ENCODE measurements around the gene SNTB2.
"Not testable (repeated sequence)": the region's sequence is repeated elsewhere in the genome, so short reads cannot be mapped to it uniquely, and the experiment has no call there.

Gene SNTB2

DNA sequence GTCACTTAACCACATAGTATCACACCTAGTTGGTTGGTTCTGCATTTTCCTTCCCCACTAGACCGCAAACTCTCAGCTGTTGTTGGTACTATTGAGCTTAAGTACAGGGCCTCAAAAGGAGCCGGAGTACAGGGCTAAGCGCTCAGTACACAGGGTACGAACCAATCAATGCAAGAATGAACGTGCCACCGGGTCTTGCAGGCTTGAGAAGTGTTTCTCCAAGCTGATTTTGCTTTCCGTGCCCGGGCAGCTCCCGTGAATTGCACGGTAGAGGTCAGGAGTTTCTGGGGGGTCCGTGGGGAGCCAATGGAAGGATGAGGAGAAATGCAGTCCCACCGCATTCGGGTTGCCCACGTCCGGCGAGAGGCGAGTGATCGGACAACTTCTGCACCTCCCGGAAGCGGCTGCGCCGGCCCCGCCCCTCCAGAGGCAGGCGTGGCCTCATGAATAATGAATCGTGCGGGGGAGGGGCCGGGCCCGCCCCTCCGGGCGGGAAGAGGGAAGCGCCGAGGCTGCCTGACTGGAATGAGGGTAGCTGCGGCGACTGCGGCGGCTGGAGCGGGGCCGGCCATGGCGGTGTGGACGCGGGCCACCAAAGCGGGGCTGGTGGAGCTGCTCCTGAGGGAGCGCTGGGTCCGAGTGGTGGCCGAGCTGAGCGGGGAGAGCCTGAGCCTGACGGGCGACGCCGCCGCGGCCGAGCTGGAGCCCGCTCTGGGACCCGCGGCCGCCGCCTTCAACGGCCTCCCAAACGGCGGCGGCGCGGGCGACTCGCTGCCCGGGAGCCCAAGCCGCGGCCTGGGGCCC is at the start of gene SNTB2:
SNTB2 (plus strand) TSS at position 523 of the 804 bp plus-strand sequence; CDS start at position 526, 3 bp downstream.
- DNase-seq: peak; percentile 96

- DNase-seq: no peak
Measured at GRCh38 chr16:69138608-69139007, 48.4 kb upstream of the SNTB2 start.

- not testable (repeated sequence) for DNase-seq
Measured at GRCh38 chr16:69139464-69139863, 47.5 kb upstream of the SNTB2 start.

GRCh38 chr16:69141014-69141413 is 46.0 kb upstream of the SNTB2 start:
- DNase-seq: no peak

GRCh38 chr16:69141936-69142335 is 45.0 kb upstream of the SNTB2 start:
- DNase-seq: no peak

GRCh38 chr16:69143116-69143515 is 43.8 kb upstream of the SNTB2 start:
- no peak for DNase-seq

- no peak for DNase-seq
Measured at GRCh38 chr16:69145658-69146057, 41.3 kb upstream of the SNTB2 start.

DNA sequence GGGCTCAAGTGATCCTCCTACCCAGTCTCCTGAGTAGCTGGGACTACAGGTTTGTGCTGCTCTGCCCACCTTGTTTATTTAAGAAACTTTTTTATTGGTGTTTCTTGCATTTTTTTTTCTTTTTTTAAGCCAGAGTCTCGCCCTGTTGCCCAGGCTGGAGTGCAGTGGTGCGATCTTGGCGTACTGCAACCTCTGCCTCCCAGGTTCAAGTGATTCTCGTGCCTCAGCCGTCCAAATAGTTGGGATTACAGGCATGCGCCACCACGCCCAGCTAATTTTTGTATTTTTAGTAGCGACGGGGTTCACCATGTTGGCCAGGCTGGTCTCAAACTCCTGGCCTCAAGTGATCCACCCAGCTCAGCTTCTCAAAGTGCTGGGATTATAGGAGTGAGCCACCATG is 37.3 kb upstream of the SNTB2 start:
- not testable (repeated sequence) for DNase-seq

DNA sequence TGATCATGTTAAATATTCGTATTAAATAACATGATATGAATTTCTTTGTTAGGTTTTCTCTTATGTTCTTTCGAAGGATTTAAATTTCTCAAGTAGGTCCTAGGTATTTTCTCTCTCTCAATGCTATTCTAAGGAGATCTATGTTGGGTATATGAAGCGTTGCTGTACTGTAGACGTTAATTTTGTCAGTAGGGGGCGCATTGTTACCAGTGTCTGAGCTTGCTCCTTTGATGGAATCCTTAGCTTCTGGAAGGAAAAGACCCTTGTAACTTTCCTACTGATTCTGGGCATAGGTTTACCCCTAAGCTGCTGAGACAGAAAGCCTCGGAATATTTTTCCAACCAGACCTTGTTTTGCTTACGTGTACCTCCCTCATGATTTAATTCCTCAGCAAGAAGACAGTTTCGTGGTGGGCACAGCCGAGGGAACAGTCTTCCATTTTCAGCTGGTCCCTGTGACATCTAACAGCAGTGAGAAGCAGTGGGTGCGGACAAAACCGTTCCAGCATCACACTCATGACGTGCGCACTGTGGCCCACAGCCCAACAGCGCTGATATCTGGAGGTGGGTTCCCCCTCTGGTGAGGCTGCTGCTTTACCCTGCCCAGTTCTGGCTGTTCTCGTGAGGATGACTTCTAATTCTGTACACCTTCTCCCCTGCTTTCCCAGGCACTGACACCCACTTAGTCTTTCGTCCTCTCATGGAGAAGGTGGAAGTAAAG is 36.7 kb upstream of the SNTB2 start:
- DNase-seq: peak; percentile 85

DNA sequence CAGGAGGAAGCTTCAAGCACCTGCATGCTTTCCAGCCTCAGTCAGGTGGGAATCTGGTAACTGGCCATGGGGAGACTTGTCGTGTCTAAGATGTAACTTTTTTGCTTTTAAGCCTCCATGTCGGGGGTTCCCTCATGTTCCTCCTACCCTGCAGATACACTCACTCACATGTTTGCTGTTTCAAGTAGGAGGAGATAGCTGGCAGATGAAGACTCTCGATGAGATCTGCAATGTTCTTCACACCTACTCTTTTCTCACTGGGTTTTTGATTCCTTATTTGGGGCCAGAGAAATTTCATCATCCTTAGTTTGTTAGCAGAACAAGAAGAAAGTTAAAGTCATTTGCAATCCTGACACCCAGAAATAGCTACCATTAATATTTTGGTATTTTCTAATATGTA is 29.8 kb upstream of the SNTB2 start:
- peak; percentile 14 for DNase-seq

GRCh38 chr16:69160192-69160591 is 26.8 kb upstream of the SNTB2 start:
- DNase-seq: no peak

GRCh38 chr16:69165584-69165983 is 21.4 kb upstream of the SNTB2 start:
- no peak for DNase-seq

DNA sequence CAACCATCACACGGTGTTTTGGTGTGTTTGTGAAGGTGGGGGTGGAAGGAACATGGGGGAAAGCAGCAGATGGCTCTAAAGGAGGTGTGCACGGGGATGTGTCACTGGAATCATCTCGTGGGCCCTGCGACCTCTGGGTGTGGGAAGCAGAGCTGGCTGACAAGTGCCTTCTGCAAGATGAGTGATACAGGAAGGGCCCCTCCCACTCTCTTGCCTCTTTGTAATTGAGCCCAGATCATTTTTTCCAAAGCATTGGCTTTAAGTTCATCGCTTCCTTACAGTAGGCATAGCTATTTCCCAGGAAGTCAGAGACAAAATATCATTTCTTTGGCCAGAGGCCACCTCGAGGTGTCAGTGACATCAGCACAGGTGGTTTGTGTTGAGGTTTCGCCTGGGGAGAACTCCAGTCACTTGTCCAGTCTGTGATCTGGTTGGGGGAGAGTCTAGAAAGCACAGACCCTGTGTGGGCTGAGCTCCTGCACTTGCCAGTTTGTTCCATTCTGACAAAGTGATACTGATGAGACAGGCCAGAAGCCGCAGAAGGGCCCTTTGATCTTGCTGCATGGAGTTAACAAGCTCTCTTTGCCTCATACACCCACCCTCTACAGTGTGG is 20.6 kb upstream of the SNTB2 start:
- peak; percentile 64 for DNase-seq

DNA sequence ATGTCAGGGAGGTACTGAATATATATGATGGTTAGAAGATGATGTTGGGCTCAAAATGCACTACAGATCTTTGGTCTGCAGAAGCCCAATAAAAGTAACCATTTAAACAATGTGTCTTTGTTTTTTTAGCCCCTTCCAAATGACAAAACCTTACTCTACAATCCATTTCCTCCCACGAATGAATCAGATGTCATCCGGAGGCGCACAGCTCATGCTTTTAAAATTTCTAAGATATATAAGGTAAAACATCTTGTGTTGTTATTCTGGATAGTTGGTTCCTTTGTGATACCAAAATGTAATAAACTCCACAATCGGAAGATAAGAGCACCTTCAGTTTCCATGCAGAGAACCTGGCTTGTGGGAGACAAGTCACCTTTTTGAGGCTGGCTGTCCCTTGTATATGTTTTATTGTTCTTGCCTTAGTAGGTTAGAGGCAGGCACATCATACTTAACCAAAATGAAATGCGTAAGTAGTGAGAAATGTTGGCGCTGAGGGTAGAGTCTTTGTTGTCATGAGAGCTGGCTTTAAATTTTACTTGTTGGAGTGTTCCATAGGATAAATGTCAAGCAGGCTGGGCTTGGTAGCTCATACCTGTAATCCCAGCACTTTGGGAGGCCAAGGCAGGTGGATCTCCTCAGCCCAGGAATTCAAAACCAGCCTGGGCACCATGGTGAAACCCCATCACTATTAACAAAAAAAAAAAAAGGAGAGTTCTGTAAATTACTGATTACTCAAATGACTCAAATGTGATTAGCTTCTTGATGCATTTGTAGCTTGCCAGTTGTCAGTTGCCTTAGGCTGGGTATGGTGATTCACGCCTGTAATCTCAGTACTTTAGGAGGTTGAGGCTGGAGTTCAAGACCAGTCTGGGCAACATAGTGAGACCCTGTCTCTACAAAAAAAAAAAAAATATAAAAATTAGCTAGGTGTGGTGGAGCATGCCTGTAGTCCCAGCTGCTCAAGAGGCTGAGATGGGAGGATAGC is 19.7 kb upstream of the SNTB2 start:
- DNase-seq: no peak

- DNase-seq: no peak
Measured at GRCh38 chr16:69169051-69169450, 17.9 kb upstream of the SNTB2 start.

GRCh38 chr16:69169607-69170352 is 17.2 kb upstream of the SNTB2 start:
- DNase-seq: no peak

DNA sequence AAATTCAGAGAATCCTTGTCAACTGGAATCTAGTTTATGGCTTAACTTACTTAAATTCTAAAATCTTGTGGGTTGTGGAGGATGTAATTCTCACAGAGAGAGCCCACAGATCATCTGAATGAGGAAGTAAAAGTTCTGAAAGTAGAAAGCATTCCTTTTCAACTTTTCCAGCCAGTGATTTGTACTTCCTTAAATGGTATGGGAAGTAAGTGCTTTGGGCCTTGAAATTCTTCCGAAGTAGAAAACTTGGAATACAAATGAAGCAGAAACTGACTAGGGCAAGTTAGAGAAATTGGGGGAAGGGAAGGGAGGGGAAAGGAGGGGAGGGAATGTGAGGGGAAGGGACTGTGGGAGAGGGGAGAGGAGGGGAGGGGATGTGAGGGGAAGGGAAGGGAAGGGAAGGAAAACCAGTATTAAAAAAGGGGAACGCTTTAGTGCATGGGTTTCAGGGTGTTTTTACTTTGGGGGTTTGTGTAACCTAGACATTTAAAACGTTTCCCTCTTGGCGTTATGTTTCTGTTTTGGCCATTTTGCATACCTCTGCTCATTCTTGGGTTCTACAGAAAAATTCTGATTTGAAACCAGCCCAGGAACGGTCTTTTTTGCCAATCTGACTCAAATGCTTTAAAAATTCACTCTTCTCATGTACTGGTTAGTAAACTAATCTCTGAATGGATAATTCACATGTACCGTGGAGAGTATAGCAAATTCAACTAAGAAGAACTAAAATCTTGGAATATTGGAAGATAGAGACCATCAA is 15.5 kb upstream of the SNTB2 start:
- DNase-seq: peak; percentile 78

GRCh38 chr16:69176033-69176800 is 10.7 kb upstream of the SNTB2 start:
- DNase-seq: no peak

DNA sequence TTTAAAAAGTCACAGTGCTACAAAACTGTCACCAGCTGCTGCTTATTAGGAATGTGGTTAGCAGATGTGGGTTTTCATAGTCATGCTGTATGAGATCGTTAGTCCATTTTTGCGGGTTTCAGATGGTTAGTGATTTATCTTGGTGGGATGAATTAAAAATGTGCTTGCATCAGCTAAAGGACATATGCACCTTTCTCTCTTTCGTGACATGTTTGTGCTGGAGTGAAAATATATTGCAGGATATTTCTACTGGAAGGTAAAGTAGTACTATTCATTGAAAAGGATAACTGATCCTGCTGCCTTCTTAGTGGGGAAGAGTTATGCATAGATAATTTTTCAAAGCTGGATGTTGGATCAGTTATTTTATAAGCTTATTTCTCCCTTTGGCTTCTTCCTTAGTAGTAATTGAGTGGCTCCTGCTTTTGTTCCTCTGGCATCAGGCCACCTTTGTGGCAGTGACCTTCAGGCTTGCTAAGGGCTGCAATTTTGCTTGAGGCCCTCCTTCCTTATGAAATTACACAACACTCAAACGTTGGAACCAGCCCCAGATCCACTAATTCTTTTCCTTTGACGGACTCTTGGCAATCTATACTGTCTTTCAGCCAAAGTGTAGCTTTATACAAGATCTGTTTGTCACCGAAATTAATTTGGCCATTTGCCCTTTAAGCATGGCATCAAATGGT is 7.5 kb upstream of the SNTB2 start:
- DNase-seq: peak; percentile 35

DNA sequence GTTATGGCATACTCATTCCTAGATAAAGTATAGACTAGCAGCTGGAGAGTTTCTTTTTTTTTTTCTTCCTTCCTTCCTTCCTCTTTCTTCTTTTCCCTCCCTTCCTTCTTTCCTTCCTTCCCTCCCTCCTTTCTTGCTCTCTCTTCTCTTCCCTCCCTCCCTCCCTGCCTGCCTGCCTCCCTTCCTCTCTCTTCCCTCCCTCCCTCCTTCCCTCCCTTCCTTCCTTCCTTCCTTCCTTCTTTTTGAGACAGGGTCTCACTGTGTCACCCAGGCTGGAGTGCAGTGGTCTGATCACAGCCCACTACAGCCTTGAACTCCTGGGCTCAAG is 7.0 kb upstream of the SNTB2 start:
- DNase-seq: no peak

All from suppressor macrophage treated with lipopolysaccharide for 4 hours (primary cell).